ENCODE results near the gene AP1G2. TPM values are rescaled to one million over a fixed set of nuclear protein-coding genes. Genes with fewer than 3 reads are reported as not detected.

The AP1G2 gene
- total and polyA plus RNA-seq, 2 of the 13 experiments (the other 11 are each of a cell fraction or from before 2014, with no cell fraction given), result 96.9 to 611 TPM

DNA sequence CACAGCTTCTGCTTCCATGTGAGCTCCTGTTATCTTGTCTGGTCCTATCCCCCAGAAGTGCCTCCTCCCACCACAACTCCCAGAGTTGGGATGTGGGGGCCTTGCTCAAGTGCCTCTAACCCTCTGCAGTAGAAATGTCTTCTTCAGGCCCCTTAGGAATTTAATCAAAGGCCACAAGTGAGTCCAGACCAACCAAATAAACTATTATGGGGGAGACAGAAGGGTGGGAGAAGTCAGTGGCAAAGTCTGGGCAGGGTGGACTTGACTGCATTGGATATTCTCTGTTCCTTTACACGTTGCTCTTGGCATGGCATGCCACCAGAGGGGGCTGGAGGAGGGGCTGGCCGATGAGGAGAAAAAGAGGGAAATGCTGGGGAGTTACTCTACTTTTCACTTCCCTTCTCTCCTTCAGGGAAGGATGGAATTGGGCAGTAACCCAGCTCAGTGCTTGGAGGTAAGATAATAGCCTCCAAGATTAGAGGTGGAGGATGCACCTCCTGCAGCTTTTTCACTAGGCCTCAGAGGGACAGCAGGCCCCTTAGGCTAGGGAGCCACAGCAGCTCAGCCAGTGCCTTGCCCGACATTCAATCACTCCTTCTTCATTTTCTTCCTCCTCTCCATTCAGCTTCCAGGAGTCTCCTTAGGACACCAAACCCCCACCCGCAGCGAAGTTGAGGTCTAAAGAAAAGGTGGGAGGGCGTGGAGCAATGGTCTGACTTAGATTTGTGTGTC lies 1.2 kb upstream of the AP1G2 start (continued):
- TF ChIP-seq, protein P1, sequence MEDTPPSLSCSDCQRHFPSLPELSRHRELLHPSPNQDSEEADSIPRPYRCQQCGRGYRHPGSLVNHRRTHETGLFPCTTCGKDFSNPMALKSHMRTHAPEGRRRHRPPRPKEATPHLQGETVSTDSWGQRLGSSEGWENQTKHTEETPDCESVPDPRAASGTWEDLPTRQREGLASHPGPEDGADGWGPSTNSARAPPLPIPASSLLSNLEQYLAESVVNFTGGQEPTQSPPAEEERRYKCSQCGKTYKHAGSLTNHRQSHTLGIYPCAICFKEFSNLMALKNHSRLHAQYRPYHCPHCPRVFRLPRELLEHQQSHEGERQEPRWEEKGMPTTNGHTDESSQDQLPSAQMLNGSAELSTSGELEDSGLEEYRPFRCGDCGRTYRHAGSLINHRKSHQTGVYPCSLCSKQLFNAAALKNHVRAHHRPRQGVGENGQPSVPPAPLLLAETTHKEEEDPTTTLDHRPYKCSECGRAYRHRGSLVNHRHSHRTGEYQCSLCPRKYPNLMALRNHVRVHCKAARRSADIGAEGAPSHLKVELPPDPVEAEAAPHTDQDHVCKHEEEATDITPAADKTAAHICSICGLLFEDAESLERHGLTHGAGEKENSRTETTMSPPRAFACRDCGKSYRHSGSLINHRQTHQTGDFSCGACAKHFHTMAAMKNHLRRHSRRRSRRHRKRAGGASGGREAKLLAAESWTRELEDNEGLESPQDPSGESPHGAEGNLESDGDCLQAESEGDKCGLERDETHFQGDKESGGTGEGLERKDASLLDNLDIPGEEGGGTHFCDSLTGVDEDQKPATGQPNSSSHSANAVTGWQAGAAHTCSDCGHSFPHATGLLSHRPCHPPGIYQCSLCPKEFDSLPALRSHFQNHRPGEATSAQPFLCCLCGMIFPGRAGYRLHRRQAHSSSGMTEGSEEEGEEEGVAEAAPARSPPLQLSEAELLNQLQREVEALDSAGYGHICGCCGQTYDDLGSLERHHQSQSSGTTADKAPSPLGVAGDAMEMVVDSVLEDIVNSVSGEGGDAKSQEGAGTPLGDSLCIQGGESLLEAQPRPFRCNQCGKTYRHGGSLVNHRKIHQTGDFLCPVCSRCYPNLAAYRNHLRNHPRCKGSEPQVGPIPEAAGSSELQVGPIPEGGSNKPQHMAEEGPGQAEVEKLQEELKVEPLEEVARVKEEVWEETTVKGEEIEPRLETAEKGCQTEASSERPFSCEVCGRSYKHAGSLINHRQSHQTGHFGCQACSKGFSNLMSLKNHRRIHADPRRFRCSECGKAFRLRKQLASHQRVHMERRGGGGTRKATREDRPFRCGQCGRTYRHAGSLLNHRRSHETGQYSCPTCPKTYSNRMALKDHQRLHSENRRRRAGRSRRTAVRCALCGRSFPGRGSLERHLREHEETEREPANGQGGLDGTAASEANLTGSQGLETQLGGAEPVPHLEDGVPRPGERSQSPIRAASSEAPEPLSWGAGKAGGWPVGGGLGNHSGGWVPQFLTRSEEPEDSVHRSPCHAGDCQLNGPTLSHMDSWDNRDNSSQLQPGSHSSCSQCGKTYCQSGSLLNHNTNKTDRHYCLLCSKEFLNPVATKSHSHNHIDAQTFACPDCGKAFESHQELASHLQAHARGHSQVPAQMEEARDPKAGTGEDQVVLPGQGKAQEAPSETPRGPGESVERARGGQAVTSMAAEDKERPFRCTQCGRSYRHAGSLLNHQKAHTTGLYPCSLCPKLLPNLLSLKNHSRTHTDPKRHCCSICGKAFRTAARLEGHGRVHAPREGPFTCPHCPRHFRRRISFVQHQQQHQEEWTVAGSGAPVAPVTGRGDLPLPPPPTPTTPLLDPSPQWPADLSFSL (CRISPR knock-in tag; IDR thresholded peaks at IDR 0.05), result no peak
- TF ChIP-seq TOPORS (CRISPR knock-in tag; IDR thresholded peaks at IDR 0.05) (no peak), ZNF207 (IDR thresholded peaks at IDR 0.05; ENCODE audit: borderline replicate concordance) (no peak), FOXC1 (CRISPR knock-in tag; IDR thresholded peaks at IDR 0.05; ENCODE audit: borderline replicate concordance) (peak; percentile 62; the same call in 1 of the 2 replicates), MNT (IDR thresholded peaks at IDR 0.05) (no peak), CHD4 (IDR thresholded peaks at IDR 0.05; ENCODE audit: borderline replicate concordance, low read length) (no peak), TFAP4 (IDR thresholded peaks at IDR 0.05; ENCODE audit: borderline replicate concordance, low read depth) (no peak), KMT2B (CRISPR knock-in tag; IDR thresholded peaks at IDR 0.05) (no peak), ZBTB20 (CRISPR knock-in tag; IDR thresholded peaks at IDR 0.05; ENCODE audit: borderline replicate concordance, low read depth) (no peak), SMARCC2 (IDR thresholded peaks at IDR 0.05) (no peak), LCORL (IDR thresholded peaks at IDR 0.05) (no peak), LCORL (CRISPR knock-in tag; IDR thresholded peaks at IDR 0.05) (peak; percentile 47; the same call in 1 of the 2 replicates), ARHGAP35 (CRISPR knock-in tag; IDR thresholded peaks at IDR 0.05; ENCODE audit: borderline replicate concordance) (no peak; the same call in 1 of the 2 replicates), GMEB1 (CRISPR knock-in tag; IDR thresholded peaks at IDR 0.05; ENCODE audit: borderline replicate concordance) (peak; percentile 47; the same call in 1 of the 2 replicates)
- TF ChIP-seq, protein P2, sequence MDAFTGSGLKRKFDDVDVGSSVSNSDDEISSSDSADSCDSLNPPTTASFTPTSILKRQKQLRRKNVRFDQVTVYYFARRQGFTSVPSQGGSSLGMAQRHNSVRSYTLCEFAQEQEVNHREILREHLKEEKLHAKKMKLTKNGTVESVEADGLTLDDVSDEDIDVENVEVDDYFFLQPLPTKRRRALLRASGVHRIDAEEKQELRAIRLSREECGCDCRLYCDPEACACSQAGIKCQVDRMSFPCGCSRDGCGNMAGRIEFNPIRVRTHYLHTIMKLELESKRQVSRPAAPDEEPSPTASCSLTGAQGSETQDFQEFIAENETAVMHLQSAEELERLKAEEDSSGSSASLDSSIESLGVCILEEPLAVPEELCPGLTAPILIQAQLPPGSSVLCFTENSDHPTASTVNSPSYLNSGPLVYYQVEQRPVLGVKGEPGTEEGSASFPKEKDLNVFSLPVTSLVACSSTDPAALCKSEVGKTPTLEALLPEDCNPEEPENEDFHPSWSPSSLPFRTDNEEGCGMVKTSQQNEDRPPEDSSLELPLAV (CRISPR knock-in tag; conservative IDR thresholded peaks at IDR 0.05; ENCODE audit: low read depth), result no peak
